Thoracic aorta (tissue), 2 donors: Measurements from ENCODE around the gene SGMS2. TPM values are rescaled to one million over a fixed set of nuclear protein-coding genes. Genes with fewer than 3 reads are reported as not detected.

ENCODE experiments used
- ATAC-seq: fragments of 150-250 bp; one replicate; pipeline ENCODE4 v1.8.0; 2017; ENCODE audit warnings: low read depth; ENCODE audit not compliant: insufficient number of reproducible peaks, low FRiP score
- DNase-seq: peaks from one replicate; pipeline ENCODE4 v3.0.0-alpha.2; 2020; ENCODE audit warnings: low spot score
- H3K27ac ChIP-seq, 2 donors: fragments of 200-600 bp; sonication (generic); 1 replicate in 1 of 2; 2 replicates in 1 of 2; pipeline ENCODE4 v1.5.1; 2016; ENCODE audit warnings: mild to moderate bottlenecking in 2 of 2, moderate library complexity in 2 of 2
- H3K27me3 ChIP-seq: fragments of 200-600 bp; sonication (generic); replicated peaks from 2 replicates; pipeline ENCODE4 v1.6.0; 2016; ENCODE audit warnings: mild to moderate bottlenecking; ENCODE audit not compliant: insufficient read depth
- H3K36me3 ChIP-seq: fragments of 200-600 bp; sonication (generic); one replicate; pipeline ENCODE4 v1.5.1; 2016
- H3K4me1 ChIP-seq, 2 donors: fragments of 200-600 bp; sonication (generic); 1 replicate in 1 of 2; 2 replicates in 1 of 2; pipeline versions ENCODE4 v1.5.1 to v1.6.0; 2016; ENCODE audit warnings: low read depth in 2 of 2, mild to moderate bottlenecking in 1 of 2; ENCODE audit not compliant: control insufficient read depth in 1 of 2
- H3K4me3 ChIP-seq: fragments of 200-600 bp; sonication (generic); 2 replicates; pipeline ENCODE4 v1.5.1; 2016; ENCODE audit warnings: mild to moderate bottlenecking
- H3K9me3 ChIP-seq: fragments of 200-600 bp; sonication (generic); 2 replicates; pipeline ENCODE4 v1.5.1; 2016
- total RNA-seq, 2 donors: library from RNA; depleted of rRNA; stranded (reverse); fragments of >200 nt; gene quantifications; one replicate each; pipeline versions ENCODE4 v1.1.0 to v1.2.3, GENCODE V29; 2016
- TF ChIP-seq, protein P1 (sequence below): fragments of 200-600 bp; sonication (generic); IDR thresholded peaks from one replicate; pipeline ENCODE4 v1.5.1; 2019; ENCODE audit warnings: antibody characterized with exemption

Gene SGMS2
- total RNA-seq, 2 donors from 2014 or later: 119 to 231 TPM

DNA sequence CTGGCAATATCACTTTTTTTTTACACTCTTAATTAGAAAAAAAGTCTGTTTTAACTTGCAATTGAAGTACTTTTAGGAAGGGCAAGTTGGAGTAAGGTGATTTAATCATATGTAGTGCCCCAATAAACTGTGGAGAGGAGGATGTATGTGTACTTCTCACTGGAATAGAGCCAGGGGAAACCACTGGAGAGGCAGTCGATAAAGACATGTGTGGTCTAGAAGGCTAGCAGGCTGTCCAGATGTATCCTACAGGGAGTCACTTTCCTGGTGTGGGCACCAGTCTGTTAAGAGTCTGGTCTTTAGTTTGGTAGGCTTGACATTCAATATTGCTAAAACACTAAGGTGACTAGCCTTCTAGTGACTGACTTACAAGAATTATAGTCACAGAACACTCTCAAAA lies 9.6 kb upstream of the SGMS2 start:
- H3K4me3 ChIP-seq: no peak overlapping the region
- no peaks in the 10 kb centered on the region for H3K27me3 ChIP-seq
- no peak for DNase-seq
- H3K36me3 ChIP-seq: no peaks in the 10 kb centered on the region
- H3K9me3 ChIP-seq: no peaks in the 10 kb centered on the region
- ATAC-seq: no peak
- TF ChIP-seq, protein P1, sequence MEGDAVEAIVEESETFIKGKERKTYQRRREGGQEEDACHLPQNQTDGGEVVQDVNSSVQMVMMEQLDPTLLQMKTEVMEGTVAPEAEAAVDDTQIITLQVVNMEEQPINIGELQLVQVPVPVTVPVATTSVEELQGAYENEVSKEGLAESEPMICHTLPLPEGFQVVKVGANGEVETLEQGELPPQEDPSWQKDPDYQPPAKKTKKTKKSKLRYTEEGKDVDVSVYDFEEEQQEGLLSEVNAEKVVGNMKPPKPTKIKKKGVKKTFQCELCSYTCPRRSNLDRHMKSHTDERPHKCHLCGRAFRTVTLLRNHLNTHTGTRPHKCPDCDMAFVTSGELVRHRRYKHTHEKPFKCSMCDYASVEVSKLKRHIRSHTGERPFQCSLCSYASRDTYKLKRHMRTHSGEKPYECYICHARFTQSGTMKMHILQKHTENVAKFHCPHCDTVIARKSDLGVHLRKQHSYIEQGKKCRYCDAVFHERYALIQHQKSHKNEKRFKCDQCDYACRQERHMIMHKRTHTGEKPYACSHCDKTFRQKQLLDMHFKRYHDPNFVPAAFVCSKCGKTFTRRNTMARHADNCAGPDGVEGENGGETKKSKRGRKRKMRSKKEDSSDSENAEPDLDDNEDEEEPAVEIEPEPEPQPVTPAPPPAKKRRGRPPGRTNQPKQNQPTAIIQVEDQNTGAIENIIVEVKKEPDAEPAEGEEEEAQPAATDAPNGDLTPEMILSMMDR: no peak
- no peaks in the 10 kb centered on the region for H3K4me1 ChIP-seq
- H3K27ac ChIP-seq: no peak overlapping the region

DNA sequence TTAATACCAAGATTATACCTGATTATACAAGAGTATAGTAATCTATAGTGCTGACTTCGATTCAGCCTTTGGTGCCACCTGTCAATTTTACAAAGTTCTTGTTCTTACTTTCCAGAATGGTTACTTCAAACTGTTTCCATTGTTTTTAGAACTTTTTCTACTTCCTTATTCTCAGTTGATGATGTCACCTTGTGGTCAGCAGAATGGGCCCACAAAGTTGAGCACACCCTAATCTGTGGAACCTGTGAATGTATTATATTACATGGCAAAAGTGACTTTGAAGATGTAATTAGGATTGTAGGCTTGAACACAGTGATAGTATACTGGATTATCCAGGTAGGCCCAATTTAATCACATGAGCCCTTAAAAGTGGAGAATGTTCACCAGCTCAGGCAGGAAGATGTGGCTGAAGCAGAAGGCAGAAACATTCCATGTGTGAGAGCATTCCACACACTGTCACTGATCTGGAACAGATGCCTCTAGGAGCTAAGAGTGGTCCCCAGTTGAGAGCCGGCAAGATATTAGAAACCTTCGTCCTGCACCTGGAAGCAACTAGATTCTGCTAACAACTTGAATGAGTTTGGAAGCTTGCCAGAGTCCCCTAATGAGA lies 6.3 kb upstream of the SGMS2 start:
- H3K27me3 ChIP-seq: no peaks in the 10 kb centered on the region
- H3K27ac ChIP-seq: no peak overlapping the region
- no peak for DNase-seq
- ATAC-seq: no peak
- no peaks in the 10 kb centered on the region for H3K36me3 ChIP-seq
- no peaks in the 10 kb centered on the region for H3K9me3 ChIP-seq
- H3K4me1 ChIP-seq: peaks cover 0 to under 1% of the 10 kb centered on the region in 2 donors
- no peak overlapping the region for H3K4me3 ChIP-seq
- TF ChIP-seq, protein P1: no peak

DNA sequence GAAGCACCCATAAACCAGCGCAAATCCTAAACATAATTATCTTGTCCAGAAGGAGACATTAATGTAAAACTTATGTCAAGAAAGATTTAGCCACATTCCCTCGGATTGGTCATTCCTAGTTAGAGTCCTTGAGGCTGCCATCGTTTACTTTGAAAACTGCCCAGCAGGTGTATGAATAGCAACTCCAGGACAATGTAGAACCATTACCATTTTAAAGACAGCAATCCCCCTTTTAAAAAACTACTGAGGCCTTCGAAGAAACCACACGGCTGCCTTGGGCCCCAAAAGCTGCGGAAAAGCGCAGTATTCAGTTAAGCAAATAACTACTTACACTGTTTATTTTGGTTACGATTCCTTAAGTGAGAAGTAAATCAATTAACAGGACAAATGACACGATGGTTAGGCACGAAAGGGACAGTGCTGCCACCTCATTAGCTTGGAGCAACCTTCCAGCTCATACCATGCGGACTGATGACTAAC lies 822 bp upstream of the SGMS2 start:
- Histone ChIP-seq H3K36me3 (no peaks in the 10 kb centered on the region), H3K9me3 (no peaks in the 10 kb centered on the region), H3K27me3 (no peaks in the 10 kb centered on the region), H3K4me3 (peak overlapping the region; percentile 93), H3K27ac (peak overlapping the region; percentile 95 to 99), H3K4me1 (peaks cover 5 to 18% of the 10 kb centered on the region in 2 donors)
- no peak for DNase-seq
- ATAC-seq: no peak
- TF ChIP-seq, protein P1: no peak

DNA sequence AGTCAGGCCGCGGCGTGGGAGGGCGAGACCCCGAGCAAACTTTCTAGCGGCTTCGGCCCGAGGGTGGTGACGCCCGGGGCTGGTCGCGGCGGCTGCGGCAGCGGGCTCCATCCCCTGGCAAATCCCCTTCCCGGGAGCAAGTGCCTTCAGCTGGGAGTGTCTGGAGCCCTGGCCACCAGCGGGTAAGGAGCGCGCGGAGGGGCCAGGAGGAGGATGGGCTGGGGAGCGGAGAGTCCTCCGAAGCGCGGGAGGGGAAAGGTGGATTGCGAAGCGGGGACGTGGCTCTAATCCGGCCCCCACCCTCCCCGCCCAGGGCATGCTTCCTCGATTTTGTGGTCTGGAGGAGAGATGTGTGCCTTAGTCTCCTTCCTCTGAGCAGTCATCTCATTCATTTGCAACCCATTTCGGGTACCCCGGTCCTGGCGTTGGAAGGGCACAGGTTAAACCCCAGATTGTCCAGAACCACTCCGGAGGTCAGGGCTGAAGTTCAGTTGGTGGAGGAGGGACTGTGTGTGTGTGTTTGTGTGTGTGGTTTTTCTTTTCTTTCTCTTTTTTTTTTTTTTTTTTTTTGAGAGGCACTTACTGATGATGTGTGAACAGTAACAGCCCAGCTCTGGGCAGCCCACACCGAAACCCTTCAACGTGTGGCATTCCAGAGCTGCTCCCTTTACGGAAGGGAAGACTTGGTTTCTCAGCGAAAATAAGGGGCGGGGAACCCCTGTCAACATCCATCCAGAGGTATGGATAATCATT lies 516 bp downstream of the SGMS2 start:
- DNase-seq: peak; percentile 19

More for the DNA sequence above, 516 bp downstream of the SGMS2 start:
- Histone ChIP-seq H3K4me1 (peaks cover 5 to 18% of the 10 kb centered on the region in 2 donors), H3K36me3 (no peaks in the 10 kb centered on the region), H3K27ac (peak overlapping the region; percentile 95 to 99), H3K27me3 (no peaks in the 10 kb centered on the region), H3K9me3 (no peaks in the 10 kb centered on the region), H3K4me3 (peak overlapping the region; percentile 93)
- TF ChIP-seq, protein P1: no peak
- peak; percentile 32 for ATAC-seq
